ENCODE data around the gene ITM2A. TPM values are rescaled to one million over a fixed set of nuclear protein-coding genes. Genes with fewer than 3 reads are reported as not detected.

ITM2A gene
- total RNA-seq, 1 experiment from 2014 or later: not detected

DNA sequence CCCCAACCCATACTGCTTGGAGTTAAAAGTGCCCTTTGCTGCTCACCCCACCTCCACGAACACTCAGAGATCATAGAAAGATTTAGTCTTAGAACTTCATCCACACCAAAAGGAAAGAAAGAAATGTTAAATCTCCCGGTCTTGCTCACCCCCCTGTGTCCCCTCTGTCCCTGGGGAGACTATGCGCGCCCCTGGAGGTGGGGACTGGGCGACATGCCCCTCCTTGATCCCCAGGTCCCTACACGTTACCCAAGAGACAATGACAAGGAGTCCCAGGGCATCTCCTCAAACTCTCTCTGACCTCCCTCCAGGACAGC lies 620 bp downstream of the ITM2A start:
- no peak overlapping the region for H3K27ac ChIP-seq (ENCODE audit: low read length)
- H3K27me3 ChIP-seq (ENCODE audit: low read length): no peaks in the 10 kb centered on the region
- H3K9ac ChIP-seq (ENCODE audit: low read length): no peak overlapping the region
- H3K4me1 ChIP-seq (ENCODE audit: insufficient read depth, low read length): no peaks in the 10 kb centered on the region
- H3K79me2 ChIP-seq (ENCODE audit: low read length): no peaks in the 10 kb centered on the region
- no peak overlapping the region for H2AFZ ChIP-seq (ENCODE audit: low read length)
- H3F3A ChIP-seq (ENCODE audit: low read length, unreplicated experiment): no peaks in the 10 kb centered on the region
- H3K4me2 ChIP-seq (ENCODE audit: low read length): no peak overlapping the region
- POLR2A ChIA-PET (ENCODE audit: unreplicated experiment): no interaction called here
- no peaks in the 10 kb centered on the region for H3K36me3 ChIP-seq (ENCODE audit: low read depth, low read length)
- no peaks in the 10 kb centered on the region for H4K20me1 ChIP-seq (ENCODE audit: low read length)
- CTCF ChIA-PET: no interaction called here
- H3K4me3 ChIP-seq (ENCODE audit: low read length): no peak overlapping the region
- no peaks in the 10 kb centered on the region for H3K9me3 ChIP-seq (ENCODE audit: low read length)
- no TSS peak for BruUV-seq (replicated peaks)
- DNase-seq: no peak
- ATAC-seq: no peak
- TF ChIP-seq CTCF (conservative IDR thresholded peaks at IDR 0.05; ENCODE audit: low read depth, low read length) (no peak), EZH2 (IDR thresholded peaks at IDR 0.05; ENCODE audit: low read length, unreplicated experiment) (no peak), EZH2phosphoT487 (IDR thresholded peaks at IDR 0.05; ENCODE audit: borderline replicate concordance, low read length) (no peak)
- intact Hi-C loops (cut with micrococcal nuclease): no loop called here
- no peaks in the 10 kb centered on the region for H3K9me2 ChIP-seq (replicated peaks; ENCODE audit: low read length)

- ATAC-seq (no peak), DNase-seq (no peak)
- H3K27me3 ChIP-seq (ENCODE audit: low read length): no peaks in the 10 kb centered on the region
- H3K9me2 ChIP-seq (replicated peaks; ENCODE audit: low read length): no peaks in the 10 kb centered on the region
- no peaks in the 10 kb centered on the region for H3K36me3 ChIP-seq (ENCODE audit: low read depth, low read length)
- H3K27ac ChIP-seq (ENCODE audit: low read length): no peak overlapping the region
- H4K20me1 ChIP-seq (ENCODE audit: low read length): no peaks in the 10 kb centered on the region
- no peaks in the 10 kb centered on the region for H3F3A ChIP-seq (ENCODE audit: low read length, unreplicated experiment)
- TF ChIP-seq EZH2phosphoT487 (IDR thresholded peaks at IDR 0.05; ENCODE audit: borderline replicate concordance, low read length) (no peak), EZH2 (IDR thresholded peaks at IDR 0.05; ENCODE audit: low read length, unreplicated experiment) (no peak), CTCF (conservative IDR thresholded peaks at IDR 0.05; ENCODE audit: low read depth, low read length) (no peak)
- H3K79me2 ChIP-seq (ENCODE audit: low read length): no peaks in the 10 kb centered on the region
- no peaks in the 10 kb centered on the region for H3K9me3 ChIP-seq (ENCODE audit: low read length)
- intact Hi-C loops (cut with micrococcal nuclease): no loop called here
- no TSS peak for BruUV-seq (replicated peaks)
- H3K4me1 ChIP-seq (ENCODE audit: insufficient read depth, low read length): no peaks in the 10 kb centered on the region
- H3K9ac ChIP-seq (ENCODE audit: low read length): no peak overlapping the region
- ChIA-PET CTCF (no interaction called here), POLR2A (ENCODE audit: unreplicated experiment) (no interaction called here)
- H2AFZ ChIP-seq (ENCODE audit: low read length): no peak overlapping the region
- no peak overlapping the region for H3K4me3 ChIP-seq (ENCODE audit: low read length)
- no peak overlapping the region for H3K4me2 ChIP-seq (ENCODE audit: low read length)
Measured at GRCh38 chrX:79365591-79365990, 1.5 kb downstream of the ITM2A start.

GRCh38 chrX:79364306-79364705 lies 2.8 kb downstream of the ITM2A start:
- H3K36me3 ChIP-seq (ENCODE audit: low read depth, low read length): no peaks in the 10 kb centered on the region
- CTCF ChIA-PET: no interaction called here
- H3K9me2 ChIP-seq (replicated peaks; ENCODE audit: low read length): no peaks in the 10 kb centered on the region
- POLR2A ChIA-PET (ENCODE audit: unreplicated experiment): no interaction called here
- no peaks in the 10 kb centered on the region for H3K9me3 ChIP-seq (ENCODE audit: low read length)
- H3K4me3 ChIP-seq (ENCODE audit: low read length): no peak overlapping the region
- TF ChIP-seq CTCF (conservative IDR thresholded peaks at IDR 0.05; ENCODE audit: low read depth, low read length): no peak
- TF ChIP-seq EZH2phosphoT487 (IDR thresholded peaks at IDR 0.05; ENCODE audit: borderline replicate concordance, low read length): no peak
- no peak for TF ChIP-seq EZH2 (IDR thresholded peaks at IDR 0.05; ENCODE audit: low read length, unreplicated experiment)
- no peaks in the 10 kb centered on the region for H4K20me1 ChIP-seq (ENCODE audit: low read length)
- H3K4me1 ChIP-seq (ENCODE audit: insufficient read depth, low read length): no peaks in the 10 kb centered on the region
- no TSS peak for BruUV-seq (replicated peaks)
- H3K4me2 ChIP-seq (ENCODE audit: low read length): no peak overlapping the region
- ATAC-seq (no peak), DNase-seq (no peak)
- H3K9ac ChIP-seq (ENCODE audit: low read length): no peak overlapping the region
- no peak overlapping the region for H3K27ac ChIP-seq (ENCODE audit: low read length)
- no peak overlapping the region for H2AFZ ChIP-seq (ENCODE audit: low read length)
- H3F3A ChIP-seq (ENCODE audit: low read length, unreplicated experiment): no peaks in the 10 kb centered on the region
- H3K79me2 ChIP-seq (ENCODE audit: low read length): no peaks in the 10 kb centered on the region
- H3K27me3 ChIP-seq (ENCODE audit: low read length): no peaks in the 10 kb centered on the region
- intact Hi-C loops (cut with micrococcal nuclease): no loop called here

Data from PC-3 (cell line).